Adipose tissue (tissue), 3 donors: ENCODE results near the gene RSPRY1. TPM values are rescaled to one million over a fixed set of nuclear protein-coding genes. Genes with fewer than 3 reads are reported as not detected.

Experiments
- H3K27ac ChIP-seq: one replicate; pipeline ENCODE4 v1.5.1; 2013; ENCODE audit warnings: low read depth, low read length
- WGBS, 3 donors: extraction: QIAGEN DNeasy Blood & Tissue Kit; methylation state at CpG; one replicate each; pipeline ENCODE4 v1.1.7; 2013; 5-methylcytosine and 5-hydroxymethylcytosine counted together
- polyA plus RNA-seq, 3 donors: library from polyadenylated mRNA; stranded (reverse); fragments of 200-250 nt; gene quantifications; one replicate each; pipeline ENCODE4 v1.2.3, GENCODE V29; 2013
- donor health status: healthy with polysubstance abuse.
- donor health status: Bipolar disorder and iron deficiency.
- donor health status: healthy.

Gene RSPRY1
- polyA plus RNA-seq, 3 donors: 8.7 to 12.3 (median 9.2) TPM

DNA sequence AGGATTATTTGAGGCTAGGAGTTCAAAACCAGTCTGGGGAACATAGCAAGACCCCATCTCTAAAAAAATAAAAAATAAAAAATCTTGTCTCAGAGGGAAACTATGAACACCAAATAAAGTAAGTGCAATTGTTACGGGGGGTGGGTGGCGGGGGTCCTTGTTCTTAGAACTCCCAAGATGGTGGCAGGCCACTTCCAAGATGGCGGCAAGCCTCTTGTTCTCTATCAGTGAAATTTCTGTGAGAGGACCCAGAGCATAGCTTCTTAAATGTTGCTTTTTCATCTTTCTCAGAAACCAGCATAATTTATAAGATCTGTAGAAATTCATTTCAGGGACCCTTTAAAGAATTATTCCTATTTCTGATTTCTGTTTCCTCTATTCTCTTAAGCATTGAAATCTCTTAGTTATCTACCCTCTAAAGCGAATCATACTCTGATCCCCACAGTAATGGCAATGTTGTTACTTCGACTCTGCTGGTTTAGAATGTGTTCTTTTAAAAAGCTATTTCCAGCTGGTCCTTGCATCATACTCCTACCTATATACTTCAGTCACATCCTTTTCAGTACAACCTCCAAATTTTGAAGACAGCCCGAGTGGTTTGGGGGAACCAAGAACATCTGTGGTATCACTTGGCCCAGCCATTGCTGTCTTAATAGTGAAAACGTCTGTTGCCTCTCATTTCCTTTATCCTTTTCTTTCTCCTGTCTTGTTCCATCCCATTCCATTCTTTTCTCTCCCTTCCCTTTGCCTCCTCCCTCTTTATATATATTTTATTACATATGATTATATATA is 16.2 kb downstream of the RSPRY1 start:
- H3K27ac ChIP-seq: no peak overlapping the region
- WGBS, 3 donors: 88 to 95% (median 88%) methylated on average over 7 of the region's 7 CpGs

DNA sequence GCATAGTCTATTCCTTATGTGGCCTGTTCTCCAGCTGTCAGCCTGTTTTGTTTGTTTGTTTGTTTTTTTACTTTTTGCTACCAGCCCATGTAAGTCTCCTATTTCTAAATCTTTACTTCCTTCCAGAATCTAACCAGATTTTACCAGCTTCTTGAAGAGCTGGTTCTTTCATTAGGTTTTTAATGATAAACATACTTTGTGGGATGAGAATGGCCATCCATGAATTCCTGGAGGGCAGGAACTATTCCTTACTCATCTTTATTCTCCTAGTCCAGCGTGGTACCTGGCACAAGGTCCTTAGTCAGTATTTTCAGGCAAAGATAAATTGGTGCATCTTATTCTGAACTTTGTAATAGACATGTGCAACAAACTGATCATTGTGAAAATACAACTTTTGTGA is 17.3 kb downstream of the RSPRY1 start:
- 66 to 75% (median 72%) methylated on average over 1 of the region's 1 CpG for WGBS, 3 donors

DNA sequence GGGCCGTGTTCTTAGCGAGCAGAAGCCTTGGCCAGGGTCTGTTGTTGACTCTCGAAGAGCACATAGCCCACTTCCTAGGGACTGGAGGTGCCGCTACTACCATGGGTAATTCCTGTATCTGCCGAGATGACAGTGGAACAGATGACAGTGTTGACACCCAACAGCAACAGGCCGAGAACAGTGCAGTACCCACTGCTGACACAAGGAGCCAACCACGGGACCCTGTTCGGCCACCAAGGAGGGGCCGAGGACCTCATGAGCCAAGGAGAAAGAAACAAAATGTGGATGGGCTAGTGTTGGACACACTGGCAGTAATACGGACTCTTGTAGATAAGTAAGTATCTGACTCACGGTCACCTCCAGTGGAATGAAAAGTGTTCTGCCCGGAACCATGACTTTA is 18.5 kb downstream of the RSPRY1 start:
- 92 to 94% (median 93%) methylated on average over 12 of the region's 12 CpGs for WGBS, 3 donors
- no peak overlapping the region for H3K27ac ChIP-seq

More for the DNA sequence above, 17.3 kb downstream of the RSPRY1 start:
- H3K27ac ChIP-seq: no peak overlapping the region

DNA sequence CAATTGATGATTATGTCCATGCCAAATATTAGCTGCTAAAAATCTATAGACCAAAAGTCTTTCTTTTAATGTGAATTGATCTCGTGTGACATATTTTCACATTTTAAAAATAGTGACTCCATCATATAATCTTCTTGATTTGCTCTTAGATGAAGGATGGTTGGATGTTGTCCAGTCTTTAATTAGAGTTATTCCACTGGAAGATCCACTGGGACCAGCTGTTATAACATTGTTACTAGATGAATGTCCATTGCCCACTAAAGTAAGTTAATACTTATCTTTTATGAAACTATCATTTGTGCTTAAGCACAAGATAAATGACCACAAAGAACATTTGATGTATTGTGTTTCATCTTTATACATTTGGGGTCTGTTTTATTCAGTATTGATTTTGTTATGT is 22.8 kb downstream of the RSPRY1 start:
- WGBS, 3 donors: 92 to 98% (median 93%) methylated on average over 1 of the region's 1 CpG
- no peak overlapping the region for H3K27ac ChIP-seq

DNA sequence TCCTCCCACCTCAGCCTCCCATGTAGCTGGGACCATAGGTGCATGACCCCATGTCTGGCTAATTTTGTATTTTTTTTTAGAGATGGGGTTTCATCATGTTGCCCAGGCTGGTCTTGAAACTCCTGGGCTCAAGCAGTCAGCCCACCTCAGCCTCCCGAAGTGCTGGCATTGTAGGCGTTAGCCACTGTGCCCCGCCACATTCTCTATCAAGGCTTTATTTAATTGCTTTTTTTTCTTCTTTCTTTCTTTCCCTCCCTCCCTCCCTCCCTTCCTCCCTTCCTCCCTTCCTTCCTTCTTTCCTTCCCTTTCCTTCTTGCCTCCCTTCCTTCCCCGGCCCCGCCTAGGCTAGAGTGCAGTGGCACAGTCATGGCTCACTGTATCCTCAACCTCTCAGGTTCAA is 23.7 kb downstream of the RSPRY1 start:
- 95 to 98% (median 96%) methylated on average over 5 of the region's 5 CpGs for WGBS, 3 donors
- no peak overlapping the region for H3K27ac ChIP-seq

DNA sequence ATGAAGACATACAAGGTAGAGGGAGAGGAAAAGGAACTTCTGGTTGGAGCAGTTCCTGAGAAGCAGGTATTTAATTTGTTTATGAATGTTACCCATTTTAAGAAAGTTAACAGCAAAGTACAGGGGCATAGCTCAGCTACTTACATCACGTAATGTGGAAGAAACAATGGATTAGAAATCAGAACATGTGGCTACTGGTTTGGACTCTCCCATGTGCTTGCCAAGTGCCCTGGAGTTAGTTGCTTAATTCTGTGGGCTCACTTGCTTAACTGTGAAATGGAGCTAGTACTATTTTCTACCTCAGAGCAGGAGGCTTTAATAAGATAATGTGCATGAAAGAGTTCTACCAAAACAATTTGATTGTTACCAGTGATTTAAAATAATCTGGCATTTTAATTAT is 27.3 kb downstream of the RSPRY1 start:
- H3K27ac ChIP-seq: no peak overlapping the region
- WGBS, 3 donors: 76 to 92% (median 83%) methylated on average over 1 of the region's 1 CpG

DNA sequence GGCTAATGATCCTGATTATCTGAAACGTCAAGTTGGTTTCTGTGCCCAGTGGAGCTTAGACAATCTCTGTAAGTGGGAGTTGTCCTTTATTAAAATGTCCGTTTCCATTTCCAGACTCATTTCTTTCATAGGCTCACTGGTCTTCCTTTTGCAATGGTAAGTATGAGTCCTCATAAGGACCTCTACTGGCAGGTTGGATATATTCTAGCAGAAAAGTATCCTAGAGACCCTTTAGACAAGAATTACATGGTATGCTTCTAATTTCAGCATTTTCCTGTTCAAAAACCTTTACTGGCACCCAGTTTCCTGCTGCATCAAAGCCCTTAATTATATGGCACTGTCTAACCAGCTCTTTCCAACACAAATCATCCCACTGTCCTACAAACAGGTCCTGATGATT is 30.8 kb downstream of the RSPRY1 start:
- no peak overlapping the region for H3K27ac ChIP-seq
- WGBS, 3 donors: 86 to 93% (median 92%) methylated on average over 2 of the region's 2 CpGs

DNA sequence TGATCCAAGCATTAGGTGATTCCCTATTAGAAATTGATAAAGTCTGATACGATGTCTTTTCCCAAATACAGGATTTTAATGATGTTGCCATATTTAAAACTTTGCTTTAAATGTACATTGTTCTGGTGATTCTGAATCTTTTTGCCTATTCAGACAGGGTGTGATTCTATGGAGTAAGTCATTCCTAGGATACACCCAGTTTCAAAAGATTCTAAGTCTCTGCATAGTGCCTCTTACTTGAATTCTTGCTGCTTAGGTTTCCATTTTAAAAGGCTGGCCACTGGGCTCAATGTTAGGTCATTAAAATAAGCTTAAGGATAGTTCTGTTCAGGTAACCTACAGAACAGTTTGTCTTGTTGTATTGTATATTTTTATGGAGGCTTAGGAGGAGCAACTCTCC is 36.9 kb downstream of the RSPRY1 start:
- WGBS, 3 donors: 89 to 93% (median 90%) methylated on average over 1 of the region's 1 CpG

DNA sequence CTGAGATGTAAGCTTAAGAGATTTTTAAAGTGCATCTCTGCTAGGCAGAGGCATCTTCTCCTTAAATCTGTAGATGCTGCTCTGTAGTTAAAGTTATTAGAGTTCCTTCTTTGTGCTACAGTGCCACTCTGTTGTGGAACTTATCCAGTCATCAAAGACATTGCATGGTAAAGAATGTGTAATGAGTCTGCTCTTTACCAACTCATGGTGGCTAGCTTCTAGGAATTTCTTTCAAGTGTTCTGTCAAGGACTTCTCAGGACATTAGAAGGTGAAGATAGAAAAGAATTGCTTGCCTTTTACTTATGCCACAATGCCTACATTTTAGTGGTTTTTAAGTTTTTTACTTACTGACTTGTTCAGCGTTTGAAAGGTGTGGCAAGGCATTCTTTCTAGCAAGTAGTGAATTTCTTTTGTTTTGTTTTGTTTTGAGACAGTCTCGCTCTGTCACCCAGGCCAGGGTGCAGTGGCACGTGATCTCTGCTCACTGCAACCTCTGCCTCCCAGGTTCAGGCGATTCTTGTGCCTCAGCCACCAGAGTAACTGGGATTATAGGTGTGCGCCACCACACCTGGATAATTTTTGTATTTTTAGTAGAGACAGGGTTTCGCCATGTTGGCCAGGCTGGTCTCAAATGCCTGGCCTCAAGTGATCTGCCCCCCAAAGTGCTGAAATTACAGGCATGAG is 38.7 kb downstream of the RSPRY1 start:
- H3K27ac ChIP-seq: no peak overlapping the region
- 97 to 99% (median 97%) methylated on average over 6 of the region's 6 CpGs for WGBS, 3 donors

More for the DNA sequence above, 36.9 kb downstream of the RSPRY1 start:
- no peak overlapping the region for H3K27ac ChIP-seq

DNA sequence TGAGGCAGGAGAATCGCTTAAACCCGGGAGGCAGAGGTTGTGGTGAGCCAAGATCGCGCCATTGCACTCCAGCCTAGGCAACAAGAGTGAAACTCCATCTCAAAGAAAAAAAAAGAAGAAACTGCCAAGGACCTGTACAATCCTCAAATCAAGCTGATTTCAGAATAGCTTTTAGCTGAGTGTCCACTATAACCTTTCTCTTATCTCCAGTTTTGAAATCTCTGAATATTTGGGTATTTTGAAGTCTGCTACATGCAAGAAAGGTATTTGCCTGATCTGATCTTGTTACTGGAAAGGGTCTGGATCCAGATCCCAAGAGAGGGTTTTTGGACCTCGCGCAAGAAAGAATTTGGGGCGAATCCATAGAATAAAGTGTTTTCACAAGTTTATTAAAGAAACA is 39.8 kb downstream of the RSPRY1 start:
- H3K27ac ChIP-seq: no peak overlapping the region
- 94 to 97% (median 95%) methylated on average over 7 of the region's 7 CpGs for WGBS, 3 donors

DNA sequence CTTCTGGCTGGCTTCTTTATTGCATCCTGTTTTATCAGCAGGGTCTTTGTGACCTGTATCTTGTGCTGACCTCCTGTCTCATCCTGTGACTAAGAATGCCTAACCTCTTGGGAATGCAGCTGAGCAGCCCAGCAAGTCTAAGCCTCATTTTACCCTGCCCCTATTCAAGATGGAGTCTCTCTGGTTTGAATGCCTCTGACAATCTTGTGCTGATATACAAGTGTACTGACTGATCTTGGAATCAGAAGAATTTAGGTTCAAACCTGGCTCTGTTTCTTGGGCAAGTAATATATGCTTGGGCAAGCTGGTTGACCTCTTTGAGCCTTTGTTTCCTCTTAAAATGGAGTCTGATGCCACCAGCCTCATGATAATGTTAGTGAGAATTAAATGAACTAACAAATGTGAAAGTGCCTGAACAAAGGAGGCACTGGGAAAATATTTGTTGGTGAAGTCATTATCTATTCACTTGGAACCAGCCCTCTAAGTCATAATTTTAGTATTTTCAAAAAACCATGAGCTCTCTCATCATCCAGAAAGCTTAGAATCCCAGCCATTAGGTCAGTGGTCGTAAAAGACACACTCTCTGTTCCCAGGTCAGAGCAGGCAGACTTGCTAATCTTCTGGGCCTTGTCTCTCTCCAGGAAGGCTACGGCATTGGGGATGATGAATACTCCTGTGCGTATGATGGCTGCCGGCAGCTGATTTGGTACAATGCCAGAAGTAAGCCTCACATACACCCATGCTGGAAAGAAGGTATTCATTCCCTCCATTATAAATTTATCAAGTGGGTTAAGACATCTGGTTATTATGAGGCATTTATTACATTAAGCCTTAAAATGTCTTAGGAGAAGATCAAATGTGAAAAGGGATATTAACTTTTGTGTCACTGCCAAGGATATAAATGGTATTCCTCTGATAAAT is 40.8 kb downstream of the RSPRY1 start:
- no peak overlapping the region for H3K27ac ChIP-seq
- WGBS, 3 donors: 85 to 90% (median 85%) methylated on average over 4 of the region's 4 CpGs

DNA sequence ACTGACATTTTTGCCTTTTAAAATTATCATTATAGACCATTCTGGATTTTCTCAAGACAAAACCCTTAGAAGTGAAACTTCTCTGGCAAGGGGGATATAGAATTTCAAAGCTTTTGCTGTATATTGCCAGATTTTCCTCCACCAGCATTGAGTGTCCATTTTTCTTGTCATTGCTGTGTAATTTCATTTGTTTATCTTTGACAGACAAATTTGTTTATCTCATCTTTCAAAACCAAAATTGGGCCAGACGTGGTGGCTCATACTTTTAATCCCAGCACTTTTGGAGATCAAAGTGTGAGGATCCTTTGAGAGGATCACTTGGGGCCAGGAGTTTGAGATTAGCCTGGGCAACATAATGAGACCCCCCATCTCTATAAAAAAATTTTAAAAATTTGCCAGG is 43.0 kb downstream of the RSPRY1 start:
- H3K27ac ChIP-seq: no peak overlapping the region
- 91 to 94% (median 92%) methylated on average over 1 of the region's 1 CpG for WGBS, 3 donors

DNA sequence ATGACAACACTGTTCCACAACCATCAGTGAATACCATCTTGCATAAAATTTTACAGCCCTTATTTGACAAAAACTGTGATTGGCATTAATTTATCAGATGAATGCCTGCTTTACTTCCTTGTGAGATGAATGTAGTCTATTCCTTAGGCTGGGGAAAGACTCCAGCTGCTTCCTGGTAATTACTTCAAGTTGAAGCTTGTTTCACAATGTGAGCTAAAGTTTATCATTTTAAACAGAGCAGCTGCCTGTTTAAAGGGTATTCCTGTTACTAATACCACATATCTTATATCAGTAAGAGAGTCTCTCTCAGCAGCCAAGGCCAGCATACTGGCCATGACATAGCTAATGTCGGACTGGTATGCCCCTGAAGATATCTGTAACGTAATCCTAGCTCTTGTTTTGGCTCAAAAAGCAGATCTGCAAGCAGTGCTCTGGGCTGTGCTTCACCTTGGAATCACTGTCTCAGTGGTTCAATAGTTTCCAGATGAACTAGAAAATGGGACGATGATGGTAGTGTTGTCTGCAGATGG is 45.8 kb downstream of the RSPRY1 start:
- H3K27ac ChIP-seq: no peak overlapping the region
- 55 to 93% (median 88%) methylated on average over 3 of the region's 3 CpGs for WGBS, 3 donors

DNA sequence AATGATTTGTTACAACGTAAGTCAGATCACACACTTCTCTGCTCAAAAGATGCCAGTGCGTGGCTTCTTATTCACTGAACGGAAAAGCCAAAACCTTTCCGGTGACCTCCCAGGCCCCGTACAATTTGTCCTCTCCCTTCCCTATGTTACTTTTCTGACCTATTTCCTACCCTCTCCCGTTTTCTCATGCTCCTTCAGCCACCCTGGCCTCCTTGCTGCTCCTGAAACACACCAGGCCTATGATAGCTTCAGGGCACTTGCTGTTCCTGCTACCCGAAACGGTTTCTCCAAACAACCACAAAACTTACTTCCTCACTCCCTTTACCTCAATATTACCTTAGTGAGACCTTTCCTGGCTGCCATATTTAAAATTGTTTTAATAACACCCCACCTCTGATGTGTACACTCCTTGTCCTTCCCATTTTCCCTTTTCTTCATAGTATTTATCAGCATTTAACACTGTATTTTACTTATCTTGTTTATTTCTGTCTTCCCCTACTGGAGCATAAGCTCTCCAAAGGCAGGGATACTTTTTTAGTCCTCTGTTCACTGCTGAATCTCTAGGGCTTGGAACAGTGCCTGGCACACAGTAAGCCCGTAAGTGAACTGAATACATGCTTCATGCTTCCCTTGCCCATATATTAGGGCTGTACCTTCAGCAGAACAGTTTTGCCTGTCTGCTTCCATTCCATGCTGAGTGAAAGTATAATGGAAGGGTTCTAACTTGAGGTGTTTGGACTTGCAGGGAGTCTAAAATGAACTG is 48.0 kb downstream of the RSPRY1 start:
- 92 to 93% (median 93%) methylated on average over 9 of the region's 9 CpGs for WGBS, 3 donors

DNA sequence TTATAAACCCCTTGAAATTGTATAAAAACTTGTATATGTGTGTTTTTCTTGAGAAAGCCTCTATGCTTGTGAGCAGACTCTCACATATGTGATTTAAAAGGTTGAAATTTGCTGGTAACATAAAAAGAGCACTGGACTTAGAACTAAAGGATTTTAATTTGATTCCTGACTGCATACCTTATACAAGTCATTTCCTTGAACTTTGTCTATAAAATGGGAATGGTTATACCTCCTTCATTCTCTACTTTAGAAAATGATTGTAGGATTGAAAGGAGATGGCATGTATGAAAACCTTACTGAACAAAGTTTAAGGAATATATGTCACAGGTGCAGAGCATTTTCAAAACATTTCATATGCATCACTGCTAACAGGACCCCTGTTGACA is 48.6 kb downstream of the RSPRY1 start:
- no peak overlapping the region for H3K27ac ChIP-seq

More for the DNA sequence above, 48.0 kb downstream of the RSPRY1 start:
- no peak overlapping the region for H3K27ac ChIP-seq

DNA sequence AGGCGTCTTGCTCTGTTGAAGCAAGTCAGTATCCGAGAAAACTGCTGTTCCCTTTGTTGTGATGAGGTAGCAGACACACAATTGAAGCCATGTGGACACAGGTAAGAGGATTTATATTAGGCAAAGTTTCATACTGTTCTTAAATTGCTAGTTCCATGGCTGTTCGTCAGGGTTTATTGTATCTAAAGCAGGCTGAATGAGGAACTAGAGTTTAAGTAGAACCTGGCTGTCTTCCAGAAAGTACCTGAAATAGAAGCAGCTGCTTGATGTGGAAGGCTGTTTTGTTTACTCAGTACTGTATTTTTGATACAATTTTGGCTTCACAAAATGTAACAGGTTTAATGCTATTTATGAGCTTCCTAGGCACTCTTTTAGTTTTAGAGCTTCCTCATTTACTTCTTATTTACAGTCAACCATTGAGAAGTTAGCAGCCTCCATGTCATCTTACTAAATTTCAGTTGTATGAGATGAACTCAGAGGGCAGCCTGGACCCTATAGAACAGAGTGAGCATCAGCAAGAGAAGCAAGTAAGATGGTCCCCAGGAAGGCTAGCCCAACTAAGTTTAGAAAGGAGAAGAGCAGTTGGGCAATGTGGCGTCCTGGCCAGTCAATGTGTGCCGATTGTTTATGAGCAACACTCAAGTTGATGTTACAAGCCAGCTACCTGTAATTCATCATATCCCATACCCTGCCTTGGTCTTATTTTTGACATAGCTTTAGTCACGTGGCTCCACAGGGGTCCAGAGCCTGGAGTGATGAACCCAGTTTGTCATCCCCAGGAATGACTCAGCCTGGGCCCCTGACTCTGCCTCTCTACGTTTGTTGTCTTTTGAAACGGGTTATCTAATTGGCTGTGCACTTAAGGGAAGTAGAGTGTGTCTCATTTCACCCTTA is 49.2 kb downstream of the RSPRY1 start:
- H3K27ac ChIP-seq: no peak overlapping the region
- WGBS, 3 donors: 64 to 84% (median 79%) methylated on average over 8 of the region's 8 CpGs

DNA sequence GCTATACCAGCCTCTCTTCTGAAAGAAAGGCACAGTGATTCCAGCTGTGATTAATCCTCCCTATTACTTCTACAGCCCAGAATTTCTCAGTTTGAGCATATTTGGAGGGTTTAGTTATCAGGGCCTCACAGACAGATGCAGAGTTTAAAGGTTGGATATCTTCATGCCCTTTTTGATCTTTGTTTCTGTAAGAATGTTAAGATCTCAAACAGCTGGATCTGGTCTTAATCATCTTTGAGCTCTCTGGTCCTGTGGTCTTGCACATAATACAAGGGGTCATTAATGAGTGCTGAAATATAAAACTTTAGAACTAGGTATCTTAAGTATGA is 49.9 kb downstream of the RSPRY1 start:
- no peak overlapping the region for H3K27ac ChIP-seq
